Neural progenitor cell (in vitro differentiated cells): Measurements from ENCODE around the gene ZNF154. TPM values are rescaled to one million over a fixed set of nuclear protein-coding genes. Genes with fewer than 3 reads are reported as not detected.
A peak's percentile ranks its signal among the peaks of the same experiment; 100 is the strongest.
"Not testable (repeated sequence)": the region's sequence is repeated elsewhere in the genome, so short reads cannot be mapped to it uniquely, and the experiment has no call there.

ENCODE experiments used
- DNase-seq: peaks from one replicate; pipeline ENCODE4 v3.0.0-alpha.2; 2016; ENCODE audit warnings: low spot score
- H2AFZ ChIP-seq: fragments of 200-600 bp; sonication (generic); replicated peaks from 2 replicates; pipeline ENCODE4 v1.6.1; 2016; ENCODE audit warnings: antibody characterized with exemption
- H3F3A ChIP-seq: fragments of 200-600 bp; sonication (generic); 2 replicates; pipeline ENCODE4 v1.6.1; 2016; ENCODE audit warnings: antibody characterized with exemption, low read depth
- H3K27ac ChIP-seq: fragments of 200-600 bp; sonication (generic); 2 replicates; pipeline ENCODE4 v1.5.1; 2016; ENCODE audit warnings: mild to moderate bottlenecking
- H3K27me3 ChIP-seq: fragments of 200-600 bp; sonication (generic); 2 replicates; pipeline ENCODE4 v1.6.1; 2016; ENCODE audit warnings: mild to moderate bottlenecking, moderate library complexity
- H3K36me3 ChIP-seq: fragments of 200-600 bp; sonication (generic); 2 replicates; pipeline ENCODE4 v1.5.1; 2016
- H3K4me1 ChIP-seq: fragments of 200-600 bp; sonication (generic); 2 replicates; pipeline ENCODE4 v1.6.1; 2016; ENCODE audit warnings: mixed run types
- H3K4me2 ChIP-seq: fragments of 200-600 bp; sonication (generic); 2 replicates; pipeline ENCODE4 v1.6.1; 2016
- H3K4me3 ChIP-seq: fragments of 200-600 bp; sonication (generic); 2 replicates; pipeline ENCODE4 v1.5.1; 2016
- H3K79me2 ChIP-seq: fragments of 200-600 bp; sonication (generic); 2 replicates; pipeline ENCODE4 v1.6.1; 2016; ENCODE audit warnings: low read depth
- H3K9ac ChIP-seq: fragments of 200-600 bp; sonication (generic); 2 replicates; pipeline ENCODE4 v1.6.1; 2016
- H3K9me3 ChIP-seq: fragments of 200-600 bp; sonication (generic); 2 replicates; pipeline ENCODE4 v1.5.1; 2016; ENCODE audit warnings: low read depth
- H4K20me1 ChIP-seq: fragments of 200-600 bp; sonication (generic); 2 replicates; pipeline ENCODE4 v1.6.1; 2016; ENCODE audit warnings: low read depth
- H3K27ac Mint-ChIP-seq: 3 replicates; pipeline ENCODE4 v1.8.0; 2021; ENCODE audit warnings: mixed read lengths
- H3K27me3 Mint-ChIP-seq: 2 replicates; pipeline ENCODE4 v1.8.0; 2022; ENCODE audit warnings: low read depth, mild to moderate bottlenecking, inconsistent platforms, moderate library complexity, mixed read lengths; ENCODE audit not compliant: insufficient read depth
- H3K36me3 Mint-ChIP-seq: 3 replicates; pipeline ENCODE4 v1.8.0; 2021; ENCODE audit warnings: mixed read lengths
- H3K4me1 Mint-ChIP-seq: 3 replicates; pipeline ENCODE4 v1.8.0; 2021; ENCODE audit warnings: mixed read lengths
- H3K4me3 Mint-ChIP-seq: 3 replicates; pipeline ENCODE4 v1.8.0; 2021; ENCODE audit warnings: mild to moderate bottlenecking, moderate library complexity, mixed read lengths
- H3K9me3 Mint-ChIP-seq: 3 replicates; pipeline ENCODE4 v1.8.0; 2020; ENCODE audit warnings: mixed read lengths
- EZH2 ChIP-seq: fragments of 200-600 bp; sonication (generic); IDR thresholded peaks from 2 replicates; pipeline ENCODE4 v1.6.1; 2017; ENCODE audit warnings: antibody characterized with exemption, mild to moderate bottlenecking, moderate library complexity
- EZH2phosphoT487 ChIP-seq: fragments of 200-600 bp; sonication (generic); IDR thresholded peaks from 2 replicates; pipeline ENCODE4 v1.6.1; 2017; ENCODE audit warnings: antibody characterized with exemption
- total RNA-seq: library from RNA; depleted of rRNA; stranded (reverse); fragments of >200 nt; gene quantifications from 2 replicates; pipeline ENCODE4 v1.2.3, GENCODE V29; 2015; ENCODE audit warnings: low replicate concordance
- TF ChIP-seq, protein P1 (sequence below): fragments of 200-600 bp; sonication (generic); IDR thresholded peaks from 2 replicates; pipeline ENCODE4 v1.5.1; 2017; ENCODE audit warnings: antibody characterized with exemption, mild to moderate bottlenecking

ZNF154 gene
- total RNA-seq, 1 donor from 2014 or later: 17.3 TPM

DNA sequence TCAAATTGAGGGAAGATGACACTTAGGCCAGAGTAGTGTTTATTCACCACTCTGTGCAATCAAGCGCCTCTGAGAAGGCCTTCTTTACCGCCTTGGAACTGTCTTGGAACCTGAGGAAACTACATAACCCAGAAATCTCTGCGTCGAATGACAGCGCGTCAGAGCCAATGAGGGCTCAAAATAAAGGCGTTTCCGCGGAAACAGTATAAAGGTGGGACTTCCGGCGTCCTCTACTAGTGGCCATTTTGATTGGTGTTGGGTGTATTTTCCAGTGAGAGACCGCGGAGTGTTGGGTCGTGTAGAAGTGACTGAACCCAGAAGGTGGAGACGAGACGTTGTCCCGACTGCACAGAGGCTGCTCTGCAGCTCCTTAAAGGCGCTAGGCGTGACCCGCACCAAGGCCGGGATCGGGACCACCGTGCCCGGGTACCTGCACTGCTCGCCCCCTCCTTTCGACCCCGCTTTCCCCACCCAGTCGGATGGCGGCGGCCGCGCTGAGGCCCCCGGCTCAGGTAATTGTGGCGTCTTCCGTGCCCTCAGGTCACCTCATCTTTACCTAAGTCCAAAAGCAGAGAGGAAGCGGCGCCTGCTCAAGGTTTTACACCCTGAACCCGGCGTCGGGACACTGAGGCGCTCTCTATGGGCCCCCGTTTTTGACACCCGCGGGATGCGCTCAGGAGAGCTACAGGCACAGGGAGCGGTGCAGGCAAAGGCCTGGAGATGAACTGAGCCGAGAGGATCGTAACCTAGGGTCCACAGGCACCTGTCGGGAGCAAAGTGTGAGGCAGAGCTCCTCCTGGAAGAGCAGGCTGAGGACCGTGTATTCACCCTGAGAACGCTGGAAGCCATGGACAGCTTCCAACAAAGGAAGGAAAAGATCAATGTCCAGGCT, 37.8 kb upstream of the ZNF154 start, which contains the start of gene ZNF776:
Gene ZNF776 (plus strand): TSS at position 236 of the 892 bp plus-strand sequence. CDS start 244 bp downstream, at position 480.
- H3K9me3 Mint-ChIP-seq: peaks cover 54% of the 10 kb centered on the region
- peaks cover 10% of the 10 kb centered on the region for H3K4me1 ChIP-seq
- TF ChIP-seq, protein P1, sequence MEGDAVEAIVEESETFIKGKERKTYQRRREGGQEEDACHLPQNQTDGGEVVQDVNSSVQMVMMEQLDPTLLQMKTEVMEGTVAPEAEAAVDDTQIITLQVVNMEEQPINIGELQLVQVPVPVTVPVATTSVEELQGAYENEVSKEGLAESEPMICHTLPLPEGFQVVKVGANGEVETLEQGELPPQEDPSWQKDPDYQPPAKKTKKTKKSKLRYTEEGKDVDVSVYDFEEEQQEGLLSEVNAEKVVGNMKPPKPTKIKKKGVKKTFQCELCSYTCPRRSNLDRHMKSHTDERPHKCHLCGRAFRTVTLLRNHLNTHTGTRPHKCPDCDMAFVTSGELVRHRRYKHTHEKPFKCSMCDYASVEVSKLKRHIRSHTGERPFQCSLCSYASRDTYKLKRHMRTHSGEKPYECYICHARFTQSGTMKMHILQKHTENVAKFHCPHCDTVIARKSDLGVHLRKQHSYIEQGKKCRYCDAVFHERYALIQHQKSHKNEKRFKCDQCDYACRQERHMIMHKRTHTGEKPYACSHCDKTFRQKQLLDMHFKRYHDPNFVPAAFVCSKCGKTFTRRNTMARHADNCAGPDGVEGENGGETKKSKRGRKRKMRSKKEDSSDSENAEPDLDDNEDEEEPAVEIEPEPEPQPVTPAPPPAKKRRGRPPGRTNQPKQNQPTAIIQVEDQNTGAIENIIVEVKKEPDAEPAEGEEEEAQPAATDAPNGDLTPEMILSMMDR: no peak
- TF ChIP-seq EZH2phosphoT487: no peak
- TF ChIP-seq EZH2: no peak
- H2AFZ ChIP-seq: peak within 1 kb of the TSS; percentile 82
- no peak within 1 kb of the TSS for H3K27ac ChIP-seq
- peaks cover 48% of the 10 kb centered on the region for H3K79me2 ChIP-seq
- peaks cover 34% of the 10 kb centered on the region for H4K20me1 ChIP-seq
- H3F3A ChIP-seq: no peaks in the 10 kb centered on the region
- H3K27ac Mint-ChIP-seq: peak within 1 kb of the TSS; percentile 94
- DNase-seq: peak; percentile 95
- no peaks in the 10 kb centered on the region for H3K9me3 ChIP-seq
- peak within 1 kb of the TSS; percentile 84 for H3K4me3 ChIP-seq
- H3K9ac ChIP-seq: peak within 1 kb of the TSS; percentile 87
- peaks cover 44% of the 10 kb centered on the region for H3K36me3 Mint-ChIP-seq
- H3K4me1 Mint-ChIP-seq: peaks cover 12% of the 10 kb centered on the region
- peak within 1 kb of the TSS; percentile 97 for H3K4me2 ChIP-seq
- peak within 1 kb of the TSS; percentile 96 for H3K4me3 Mint-ChIP-seq
- peaks cover 10% of the 10 kb centered on the region for H3K27me3 Mint-ChIP-seq
- no peaks in the 10 kb centered on the region for H3K27me3 ChIP-seq
- H3K36me3 ChIP-seq: no peaks in the 10 kb centered on the region

DNA sequence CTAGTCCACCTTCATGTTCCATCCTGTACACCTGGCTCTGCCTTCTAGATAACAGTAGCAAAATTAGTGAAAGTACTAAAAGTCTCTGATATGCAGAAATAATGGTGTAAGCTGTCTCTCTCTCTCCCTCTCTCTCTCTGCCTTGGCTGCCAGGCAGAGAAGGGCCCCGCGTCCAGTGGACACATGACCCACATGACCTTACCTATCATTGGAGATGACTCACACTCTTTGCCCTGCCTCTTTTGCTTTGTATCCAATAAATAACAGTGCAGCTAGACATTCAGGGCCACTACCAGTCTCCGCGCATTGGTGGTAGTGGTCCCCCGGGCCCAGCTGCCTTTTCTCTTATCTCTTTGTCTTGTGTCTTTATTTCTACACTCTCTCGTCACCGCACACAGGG, 29.8 kb upstream of the ZNF154 start:
- not testable (repeated sequence) for H3K79me2 ChIP-seq, H3K4me3 ChIP-seq, H3K4me2 ChIP-seq, H3K36me3 ChIP-seq, H3K27me3 Mint-ChIP-seq, H3K36me3 Mint-ChIP-seq, DNase-seq, H3K27ac ChIP-seq, H3K4me3 Mint-ChIP-seq, H4K20me1 ChIP-seq, H3F3A ChIP-seq, H3K4me1 Mint-ChIP-seq, H3K9me3 ChIP-seq, H3K9ac ChIP-seq, H3K4me1 ChIP-seq, H3K27ac Mint-ChIP-seq
- H2AFZ ChIP-seq: peak overlapping the region; percentile 85
- H3K27me3 ChIP-seq: peaks cover 10% of the 10 kb centered on the region
- peaks cover 50% of the 10 kb centered on the region for H3K9me3 Mint-ChIP-seq

DNA sequence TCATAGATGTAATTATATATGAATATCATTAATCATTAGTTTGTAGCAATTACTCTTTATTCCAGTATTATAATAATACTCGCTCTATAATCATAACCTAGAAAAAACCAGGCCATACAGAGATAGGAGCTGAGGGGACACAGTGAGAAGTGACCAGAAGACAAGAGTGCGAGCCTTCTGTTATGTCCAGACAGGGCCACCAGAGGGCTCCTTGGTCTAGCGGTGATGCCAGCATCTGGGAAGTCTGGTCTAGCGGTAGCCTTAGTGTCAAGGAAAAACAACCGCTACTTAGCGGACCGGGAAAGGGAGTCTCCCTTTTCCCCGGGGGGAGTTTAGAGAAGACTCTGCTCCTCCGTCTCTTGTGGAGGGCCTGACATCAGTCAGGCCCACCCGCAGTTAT, 29.3 kb upstream of the ZNF154 start:
- TF ChIP-seq, protein P1: peak; percentile 72
- H3K4me3 Mint-ChIP-seq, H3K36me3 ChIP-seq, H3K27ac ChIP-seq, H3K27me3 Mint-ChIP-seq, H3K4me2 ChIP-seq, H3K79me2 ChIP-seq, H3K9ac ChIP-seq, H3K36me3 Mint-ChIP-seq, H3K4me1 ChIP-seq, H3K9me3 ChIP-seq, H3F3A ChIP-seq, H3K4me1 Mint-ChIP-seq, H3K27ac Mint-ChIP-seq, H3K4me3 ChIP-seq, H4K20me1 ChIP-seq: not testable (repeated sequence)
- H3K9me3 Mint-ChIP-seq: peaks cover 54% of the 10 kb centered on the region
- H2AFZ ChIP-seq: peak overlapping the region; percentile 85
- peaks cover 10% of the 10 kb centered on the region for H3K27me3 ChIP-seq
- peak; percentile 70 for DNase-seq

DNA sequence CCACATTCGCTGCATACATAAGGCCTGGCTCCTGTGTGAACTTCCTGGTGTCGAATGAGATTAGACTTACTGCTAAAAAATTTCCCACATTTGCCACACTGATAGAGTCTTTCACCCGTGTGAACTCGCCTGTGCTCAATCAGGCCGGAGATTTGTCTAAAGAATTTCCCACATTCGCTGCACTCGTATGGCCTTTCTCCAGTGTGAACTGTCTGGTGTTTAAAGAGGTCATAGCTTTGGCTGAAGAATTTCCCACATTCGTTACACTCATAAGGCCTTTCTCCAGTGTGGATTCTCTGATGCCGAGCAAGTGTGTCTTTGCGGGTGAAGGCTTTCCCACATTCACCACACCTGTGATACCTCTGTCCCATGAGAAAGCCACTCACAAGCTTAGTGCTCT, 11.9 kb upstream of the ZNF154 start:
- Mint-ChIP-seq H3K4me3 (no peak overlapping the region), H3K27me3 (peaks cover 4% of the 10 kb centered on the region), H3K9me3 (peaks cover 87% of the 10 kb centered on the region), H3K4me1 (no peaks in the 10 kb centered on the region), H3K36me3 (peaks cover 66% of the 10 kb centered on the region), H3K27ac (no peak overlapping the region)
- Histone ChIP-seq H3K27ac (no peak overlapping the region), H3K36me3 (peaks cover 8% of the 10 kb centered on the region), H3K9me3 (no peaks in the 10 kb centered on the region), H3F3A (no peaks in the 10 kb centered on the region), H3K9ac (no peak overlapping the region), H3K4me3 (no peak overlapping the region), H3K27me3 (no peaks in the 10 kb centered on the region), H3K4me2 (no peak overlapping the region), H4K20me1 (no peaks in the 10 kb centered on the region), H2AFZ (no peak overlapping the region), H3K79me2 (peaks cover 14% of the 10 kb centered on the region), H3K4me1 (no peaks in the 10 kb centered on the region)
- TF ChIP-seq, protein P1: no peak
- no peak for DNase-seq
